ENCODE data around the gene HPS6. TPM values are rescaled to one million over a fixed set of nuclear protein-coding genes. Genes with fewer than 3 reads are reported as not detected.
"Not testable (repeated sequence)": the region's sequence is repeated elsewhere in the genome, so short reads cannot be mapped to it uniquely, and the experiment has no call there.

HPS6 gene
- total RNA-seq, result 10 to 100 TPM; 27.3 to 28.2 TPM

GRCh38 chr10:102064868-102065560 is at the start of gene HPS6:
HPS6 (plus strand) TSS chr10:102065349; CDS start chr10:102065475, 126 bp downstream.
- ChIA-PET POLR2A (interaction anchor here (1.7 kb wide), 1 partner anchor 9 kb away, joined by 4 read pairs; the partner anchor contains the start of gene ARMH3), CTCF (interaction anchor here (1.0 kb wide), 1 partner anchor 21 kb away, joined by 3 read pairs; no protein-coding TSS in a partner anchor)

- CTCF ChIA-PET, result interaction anchor here (1.9 kb wide), 1 partner anchor 175 kb away, joined by 5 read pairs; no protein-coding TSS in a partner anchor
- POLR2A ChIA-PET, result no interaction called here
Observed at GRCh38 chr10:102016416-102016815, 48.7 kb upstream of the HPS6 start.

GRCh38 chr10:102017295-102017694 is 47.9 kb upstream of the HPS6 start:
- ChIA-PET POLR2A (no interaction called here), CTCF (interaction anchor here (0.9 to 1.0 kb wide), 2 partner anchors 55 to 128 kb away, joined by 3 to 4 read pairs; no protein-coding TSS in a partner anchor)

- ChIA-PET CTCF (interaction anchor here (0.7 to 1.8 kb wide), 2 partner anchors 11 to 51 kb away, joined by 3 to 5 read pairs; no protein-coding TSS in a partner anchor), POLR2A (interaction anchor here (0.6 kb wide), 2 partner anchors 218 to 1446 kb away, joined by 4 to 5 read pairs; no protein-coding TSS in a partner anchor)
Observed at GRCh38 chr10:102020938-102021337, 44.2 kb upstream of the HPS6 start.

- POLR2A ChIA-PET, result no interaction called here
- CTCF ChIA-PET, result no interaction called here
Observed at GRCh38 chr10:102024799-102025198, 40.4 kb upstream of the HPS6 start.

GRCh38 chr10:102027261-102027660 is 37.9 kb upstream of the HPS6 start:
- CTCF ChIA-PET, result interaction anchor here (0.6 to 0.7 kb wide), 2 partner anchors 79 to 1002 kb away, joined by 3 read pairs; no protein-coding TSS in a partner anchor
- POLR2A ChIA-PET, result no interaction called here

- POLR2A ChIA-PET, result no interaction called here
- CTCF ChIA-PET, result interaction anchor here (0.5 to 0.6 kb wide), 2 partner anchors 26 to 172 kb away, joined by 3 read pairs; no protein-coding TSS in a partner anchor
Observed at GRCh38 chr10:102033787-102034186, 31.4 kb upstream of the HPS6 start.

- CTCF ChIA-PET, POLR2A ChIA-PET: not testable (repeated sequence)
Observed at GRCh38 chr10:102035807-102036206, 29.3 kb upstream of the HPS6 start.

- ChIA-PET CTCF (interaction anchor here (0.6 kb wide), 1 partner anchor 572 kb away, joined by 4 read pairs; no protein-coding TSS in a partner anchor), POLR2A (no interaction called here)
Observed at GRCh38 chr10:102038410-102038809, 26.7 kb upstream of the HPS6 start.

- ChIA-PET POLR2A (no interaction called here), CTCF (interaction anchor here (0.6 to 0.9 kb wide), 2 partner anchors 9 to 31 kb away, joined by 3 to 5 read pairs; no protein-coding TSS in a partner anchor)
Observed at GRCh38 chr10:102040305-102041050, 24.7 kb upstream of the HPS6 start.

- CTCF ChIA-PET, result no interaction called here
- POLR2A ChIA-PET, result no interaction called here
Observed at GRCh38 chr10:102045292-102045691, 19.9 kb upstream of the HPS6 start.

GRCh38 chr10:102046095-102046494 is 19.1 kb upstream of the HPS6 start:
- ChIA-PET POLR2A (no interaction called here), CTCF (no interaction called here)

- ChIA-PET POLR2A (interaction anchor here (0.7 to 1.2 kb wide), 4 partner anchors 11 to 237 kb away, joined by 3 to 4 read pairs (median 4); partner anchors contain the start of gene OGA), CTCF (interaction anchor here (0.5 to 1.7 kb wide), 4 partner anchors 18 to 672 kb away, joined by 3 to 7 read pairs (median 3); no protein-coding TSS in a partner anchor)
Observed at GRCh38 chr10:102054881-102055646, 10.1 kb upstream of the HPS6 start.

GRCh38 chr10:102055647-102056419 is 9.3 kb upstream of the HPS6 start, which contains the start of gene ARMH3:
ARMH3 (minus strand) TSS chr10:102056173; CDS start chr10:102040114, 16,059 bp downstream.
- POLR2A ChIA-PET, result interaction anchor here (0.7 to 1.2 kb wide), 8 partner anchors 10 to 1448 kb away, joined by 3 to 6 read pairs (median 4); partner anchors contain the start of gene OGA
- CTCF ChIA-PET, result interaction anchor here (0.5 to 1.7 kb wide), 3 partner anchors 17 to 215 kb away, joined by 3 to 7 read pairs (median 4); no protein-coding TSS in a partner anchor

- ChIA-PET CTCF (interaction anchor here (1.6 kb wide), 1 partner anchor 13 kb away, joined by 5 read pairs; no protein-coding TSS in a partner anchor), POLR2A (no interaction called here)
Observed at GRCh38 chr10:102059987-102060386, 5.2 kb upstream of the HPS6 start.

GRCh38 chr10:102064503-102064867 is 664 bp upstream of the HPS6 start:
- POLR2A ChIA-PET, result no interaction called here
- CTCF ChIA-PET, result no interaction called here

GRCh38 chr10:102065561-102066398 is 631 bp downstream of the HPS6 start:
- ChIA-PET POLR2A (interaction anchor here (1.7 kb wide), 1 partner anchor 10 kb away, joined by 4 read pairs; the partner anchor contains the start of gene ARMH3), CTCF (interaction anchor here (0.6 to 1.0 kb wide), 2 partner anchors 12 to 22 kb away, joined by 3 read pairs; no protein-coding TSS in a partner anchor)

Data from activated CD8-positive, alpha-beta memory T cell treated with anti-CD3 and anti-CD28 coated beads for 36 hours (primary cell).